Gastrocnemius medialis (tissue), 4 donors: ENCODE results near the gene ZNF579. TPM values are rescaled to one million over a fixed set of nuclear protein-coding genes. Genes with fewer than 3 reads are reported as not detected.

ENCODE experiments used
- ATAC-seq, 2 donors: fragments of 150-250 bp; one replicate each; pipeline ENCODE4 v1.9.1; 2016
- DNase-seq, 2 donors: peaks; one replicate each; pipeline ENCODE4 v3.0.0-alpha.2; 2019
- H3K27ac ChIP-seq, 4 donors: fragments of 200-600 bp; sonication (generic); 1 replicate in 1 of 4; 2 replicates in 3 of 4; pipeline ENCODE4 v1.5.1; 2016 to 2018; ENCODE audit warnings: mild to moderate bottlenecking in 2 of 4, moderate library complexity in 1 of 4
- H3K27me3 ChIP-seq, 3 donors: fragments of 200-600 bp; sonication (generic) in 2 of 3; 1 replicate in 1 of 3; 2 replicates in 2 of 3; pipeline versions ENCODE4 v1.5.1 to v1.6.0; 2016 to 2019; ENCODE audit warnings: mild to moderate bottlenecking in 1 of 3, moderate library complexity in 1 of 3
- H3K36me3 ChIP-seq, 2 donors: fragments of 200-600 bp; sonication (generic) in 1 of 2; one replicate each; pipeline ENCODE4 v1.5.1; 2017 to 2018
- H3K4me1 ChIP-seq, 2 donors: fragments of 200-600 bp; sonication (generic) in 1 of 2; one replicate each; pipeline ENCODE4 v1.5.1; 2016 to 2017; ENCODE audit warnings: mild to moderate bottlenecking in 2 of 2
- H3K4me3 ChIP-seq, 4 donors: fragments of 200-600 bp; sonication (generic) in 3 of 4; 1 replicate in 1 of 4; 2 replicates in 3 of 4; pipeline ENCODE4 v1.5.1; 2016 to 2019; ENCODE audit warnings: mild to moderate bottlenecking in 2 of 4
- H3K9me3 ChIP-seq, 3 donors: fragments of 200-600 bp; sonication (generic) in 2 of 3; 1 replicate in 1 of 3; 2 replicates in 2 of 3; pipeline ENCODE4 v1.5.1; 2016 to 2019
- CTCF ChIP-seq, 5 experiments: fragments of 450-650 bp in 3 of 5; fragments of 200-600 bp in 2 of 5; sonication (generic) in 2 of 5; IDR thresholded peaks in 4 of 5; conservative IDR thresholded peaks in 1 of 5; 1 replicate in 4 of 5; 2 replicates in 1 of 5; pipeline ENCODE4 v1.5.1; 2016 to 2019; ENCODE audit warnings: antibody characterized with exemption in 5 of 5, mild to moderate bottlenecking in 3 of 5, moderate library complexity in 3 of 5
- POLR2A ChIP-seq, 2 donors: fragments of 450-650 bp; IDR thresholded peaks; one replicate each; pipeline ENCODE4 v1.6.1; 2017; ENCODE audit warnings: antibody characterized with exemption in 2 of 2, mild to moderate bottlenecking in 2 of 2, moderate library complexity in 2 of 2
- in situ Hi-C, 4 donors: fragments of 200-750 bp; cut with MboI; loops; one replicate each; pipeline versions ENCODE4 v1.15.0 to v1.8.0; 2017; ENCODE audit warnings: low sequenced_read_pairs in 4 of 4
- intact Hi-C: fragments of 100-400 bp; cut with DNase I; formaldehyde crosslinking; loops from one replicate; pipeline ENCODE4 v1.15.1; 2023; ENCODE audit warnings: low total_unique reads
- total RNA-seq, 4 donors: library from RNA; depleted of rRNA; stranded (reverse); fragments of >200 nt; gene quantifications; one replicate each; pipeline versions ENCODE4 v1.1.0 to v1.2.3, GENCODE V29; 2016

Gene ZNF579
- total RNA-seq, 4 donors from 2014 or later, result 15.0 to 19.3 (median 16.8) TPM

- Histone ChIP-seq H3K9me3 (no peaks in the 10 kb centered on the region), H3K4me1 (peaks cover 14 to 18% of the 10 kb centered on the region in 2 donors), H3K36me3 (no peaks in the 10 kb centered on the region), H3K4me3 (no peak overlapping the region), H3K27me3 (no peaks in the 10 kb centered on the region), H3K27ac (no peak overlapping the region)
- intact Hi-C loops, result no loop called here
- in situ Hi-C loops, result no loop called here
- DNase-seq (no peak), ATAC-seq (no peak)
- TF ChIP-seq CTCF (IDR thresholded peaks at IDR 0.05 in 4 of 5, conservative IDR thresholded peaks at IDR 0.05 in 1 of 5) (no peak), POLR2A (IDR thresholded peaks at IDR 0.05) (no peak)
These were observed 53.2 kb downstream of the ZNF579 start for GRCh38 chr19:55527197-55528029.

Other genes starting within 250 kb of the ZNF579 start
- 1 to 10 TPM; 2.5 to 5.4 (median 4.5) TPM for gene KMT5C, start 241.0 kb downstream of the ZNF579 start, total RNA-seq
- gene COX6B2, start 226.1 kb downstream of the ZNF579 start, total RNA-seq, result not detected
- not detected for gene GARIN5B, start 217.6 kb downstream of the ZNF579 start, total RNA-seq
- under 1 TPM in 1 of 4 donors, not detected in 3; 0.66 TPM for gene IL11, start 210.4 kb downstream of the ZNF579 start, total RNA-seq
- not detected for gene TMEM190, start 204.0 kb downstream of the ZNF579 start, total RNA-seq
- 1 to 10 TPM; 1.3 to 4.7 (median 2.1) TPM for gene TMEM238, start 196.6 kb downstream of the ZNF579 start, total RNA-seq
- gene RPL28, start 194.9 kb downstream of the ZNF579 start, total RNA-seq, result 100 to 1,000 TPM; 123 to 278 (median 206) TPM
- 10 to 100 TPM in 3 of 4 donors, 1 to 10 TPM in 1; 7.7 to 14.6 (median 13.4) TPM for gene UBE2S, start 173.1 kb downstream of the ZNF579 start, total RNA-seq
- gene SHISA7, start 137.5 kb downstream of the ZNF579 start, total RNA-seq, result not detected
- gene ISOC2, start 119.2 kb downstream of the ZNF579 start, total RNA-seq, result 100 to 1,000 TPM in 1 of 4 donors, 10 to 100 TPM in 3; 59.7 to 101 (median 88.7) TPM
- not detected for gene C19orf85, start 116.1 kb downstream of the ZNF579 start, total RNA-seq
- gene ZNF628, start 104.2 kb downstream of the ZNF579 start, total RNA-seq, result 10 to 100 TPM in 3 of 4 donors, 1 to 10 TPM in 1; 7.4 to 22.3 (median 14.1) TPM
- 1 to 10 TPM in 2 of 4 donors, under 1 TPM in 2; 0.40 to 2.5 (median 1.1) TPM for gene NAT14, start 95.7 kb downstream of the ZNF579 start, total RNA-seq
- gene SSC5D, start 92.4 kb downstream of the ZNF579 start, total RNA-seq, result 1 to 10 TPM in 2 of 4 donors, under 1 TPM in 2; 0.53 to 2.2 (median 1.1) TPM
- gene SBK2, start 43.7 kb downstream of the ZNF579 start, total RNA-seq, result 1 to 10 TPM in 3 of 4 donors, not detected in 1; 1.5 to 3.0 (median 1.6) TPM
- gene SBK3, start 35.3 kb downstream of the ZNF579 start, total RNA-seq, result 10 to 100 TPM in 1 of 4 donors, 1 to 10 TPM in 3; 3.1 to 24.1 (median 6.8) TPM
- 10 to 100 TPM in 1 of 4 donors, 1 to 10 TPM in 3; 6.8 to 11.2 (median 7.4) TPM for gene FIZ1, start 18.7 kb upstream of the ZNF579 start, total RNA-seq
- 10 to 100 TPM; 35.6 to 61.7 (median 47.0) TPM for gene ZNF524, start 19.4 kb upstream of the ZNF579 start, total RNA-seq
- 10 to 100 TPM; 10.3 to 23.4 (median 15.2) TPM for gene ZNF865, start 24.8 kb upstream of the ZNF579 start, total RNA-seq
- 1 to 10 TPM; 6.0 to 10.0 (median 8.2) TPM for gene ZNF784, start 43.7 kb upstream of the ZNF579 start, total RNA-seq
- 10 to 100 TPM in 1 of 4 donors, 1 to 10 TPM in 3; 1.5 to 12.3 (median 7.2) TPM for gene ZNF580, start 60.2 kb upstream of the ZNF579 start, total RNA-seq
- 10 to 100 TPM in 3 of 4 donors, 1 to 10 TPM in 1; 9.9 to 17.3 (median 13.7) TPM for gene ZNF581, start 62.8 kb upstream of the ZNF579 start, total RNA-seq
- gene CCDC106, start 67.4 kb upstream of the ZNF579 start, total RNA-seq, result 10 to 100 TPM in 2 of 4 donors, 1 to 10 TPM in 2; 6.3 to 21.2 (median 12.6) TPM
- 10 to 100 TPM; 38.1 to 60.2 (median 50.1) TPM for gene U2AF2, start 74.2 kb upstream of the ZNF579 start, total RNA-seq
- 100 to 1,000 TPM in 3 of 4 donors, 10 to 100 TPM in 1; 58.7 to 214 (median 190) TPM for gene EPN1, start 94.4 kb upstream of the ZNF579 start, total RNA-seq
- gene NLRP9, start 157.6 kb upstream of the ZNF579 start, total RNA-seq, result not detected
- gene RFPL4A, start 178.2 kb upstream of the ZNF579 start, total RNA-seq, result not detected
- gene RFPL4AL1, start 188.3 kb upstream of the ZNF579 start, total RNA-seq, result not detected